ENCODE measurements around the gene C14orf180. TPM values are rescaled to one million over a fixed set of nuclear protein-coding genes. Genes with fewer than 3 reads are reported as not detected.

The C14orf180 gene
- total RNA-seq, 1 experiment from 2014 or later, result not detected

DNA sequence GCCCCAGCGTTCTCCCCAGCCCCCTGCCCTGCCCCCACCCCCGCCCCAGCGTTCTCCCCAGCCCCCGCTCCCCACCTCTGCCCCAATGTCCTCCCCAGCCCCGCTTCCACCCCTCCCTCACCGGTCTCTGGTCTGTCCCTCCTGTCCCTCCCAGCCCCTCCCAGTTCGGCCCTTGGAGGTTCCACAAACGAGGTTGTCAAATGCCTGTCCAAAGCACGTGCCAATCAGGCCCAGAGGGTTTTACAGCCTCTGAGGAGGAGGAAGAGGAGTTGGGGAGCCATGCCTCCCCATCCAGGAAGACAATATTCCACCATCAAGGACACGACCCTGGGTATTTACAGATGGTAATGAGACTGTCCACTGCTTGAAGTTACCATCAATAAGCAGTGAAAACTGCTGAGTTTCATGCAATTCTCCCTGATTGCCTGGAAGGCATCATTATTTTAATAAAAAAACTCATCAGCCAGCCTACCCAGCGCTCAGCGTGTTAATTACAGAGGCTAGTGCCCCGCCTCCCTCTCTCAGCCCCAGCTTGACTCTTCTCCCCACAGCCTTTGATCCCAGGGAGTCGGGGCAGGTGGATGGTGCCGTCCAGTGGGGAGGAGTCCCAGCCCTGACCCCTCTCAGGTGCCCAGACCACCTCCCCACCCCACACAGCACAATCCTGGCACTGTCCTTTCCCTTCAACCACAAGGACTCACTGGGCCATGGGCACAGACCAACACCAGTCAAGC lies 30.6 kb upstream of the C14orf180 start:
- ChIA-PET POLR2A (ENCODE audit: low non-redundant PET) (no interaction called here), CTCF (no interaction called here)
- Histone ChIP-seq H3K9me3 (ENCODE audit: low read depth, low read length, poor library complexity, severe bottlenecking) (no peaks in the 10 kb centered on the region), H3K27ac (ENCODE audit: low read depth, low read length, poor library complexity, severe bottlenecking) (no peak overlapping the region), H3K4me1 (ENCODE audit: insufficient read depth, low read length, poor library complexity, severe bottlenecking) (peaks cover 12% of the 10 kb centered on the region), H3K36me3 (ENCODE audit: insufficient read depth, low read length, poor library complexity, severe bottlenecking) (no peaks in the 10 kb centered on the region), H3K4me3 (ENCODE audit: low read depth, low read length, poor library complexity, severe bottlenecking) (no peak overlapping the region), H3K27me3 (replicated peaks; ENCODE audit: insufficient read depth, low read depth, low read length, poor library complexity) (no peaks in the 10 kb centered on the region)
- intact Hi-C loops (cut with micrococcal nuclease; ENCODE audit: unreplicated experiment), result no loop called here
- TF ChIP-seq EZH2 (IDR thresholded peaks at IDR 0.05; ENCODE audit: borderline replicate concordance, low read depth, low read length, poor library complexity, severe bottlenecking), result no peak
- TF ChIP-seq, protein P1, sequence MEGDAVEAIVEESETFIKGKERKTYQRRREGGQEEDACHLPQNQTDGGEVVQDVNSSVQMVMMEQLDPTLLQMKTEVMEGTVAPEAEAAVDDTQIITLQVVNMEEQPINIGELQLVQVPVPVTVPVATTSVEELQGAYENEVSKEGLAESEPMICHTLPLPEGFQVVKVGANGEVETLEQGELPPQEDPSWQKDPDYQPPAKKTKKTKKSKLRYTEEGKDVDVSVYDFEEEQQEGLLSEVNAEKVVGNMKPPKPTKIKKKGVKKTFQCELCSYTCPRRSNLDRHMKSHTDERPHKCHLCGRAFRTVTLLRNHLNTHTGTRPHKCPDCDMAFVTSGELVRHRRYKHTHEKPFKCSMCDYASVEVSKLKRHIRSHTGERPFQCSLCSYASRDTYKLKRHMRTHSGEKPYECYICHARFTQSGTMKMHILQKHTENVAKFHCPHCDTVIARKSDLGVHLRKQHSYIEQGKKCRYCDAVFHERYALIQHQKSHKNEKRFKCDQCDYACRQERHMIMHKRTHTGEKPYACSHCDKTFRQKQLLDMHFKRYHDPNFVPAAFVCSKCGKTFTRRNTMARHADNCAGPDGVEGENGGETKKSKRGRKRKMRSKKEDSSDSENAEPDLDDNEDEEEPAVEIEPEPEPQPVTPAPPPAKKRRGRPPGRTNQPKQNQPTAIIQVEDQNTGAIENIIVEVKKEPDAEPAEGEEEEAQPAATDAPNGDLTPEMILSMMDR (conservative IDR thresholded peaks at IDR 0.05; ENCODE audit: low read depth, low read length), result no peak
- no TSS peak for BruUV-seq (replicated peaks)
- DNase-seq (ENCODE audit: low spot score), result no peak

DNA sequence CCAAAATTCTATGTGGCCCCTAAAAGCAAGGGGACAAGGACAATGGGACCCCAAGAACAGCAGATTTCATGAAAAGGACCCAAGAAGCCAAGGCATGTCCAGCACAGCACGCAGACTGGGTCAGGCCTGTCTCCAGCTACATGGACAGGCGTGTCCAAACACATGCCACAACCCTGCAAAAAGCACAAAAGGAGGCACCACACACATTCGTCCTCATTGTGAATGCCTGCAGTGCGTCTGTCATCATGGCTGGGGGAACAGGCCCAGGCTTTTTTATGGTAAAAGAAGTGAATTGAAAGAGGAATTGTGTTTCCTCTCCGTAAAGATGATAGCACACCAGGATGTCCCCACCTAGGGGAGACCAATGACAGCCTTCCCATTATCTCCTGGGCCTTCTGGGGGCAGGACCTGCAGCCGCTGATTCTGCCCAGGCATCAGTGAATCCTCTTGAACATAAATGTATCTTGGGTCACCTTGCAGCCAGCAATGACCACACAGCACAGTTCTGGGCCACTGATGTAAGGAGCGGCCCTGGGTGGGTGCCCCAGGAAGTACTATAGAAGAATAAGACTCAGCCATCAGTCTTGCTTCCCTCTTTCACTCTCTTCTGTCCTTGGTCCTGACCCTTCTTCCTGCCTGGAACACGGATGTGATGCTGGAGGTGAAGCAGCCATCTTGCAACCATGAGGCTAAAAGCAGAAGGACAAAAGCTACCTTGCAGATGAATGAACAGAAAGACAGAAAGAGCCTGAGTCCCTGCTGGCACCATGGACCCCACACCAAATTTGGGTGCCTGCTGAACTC lies 29.8 kb upstream of the C14orf180 start:
- H3K36me3 ChIP-seq (ENCODE audit: insufficient read depth, low read length, poor library complexity, severe bottlenecking), result no peaks in the 10 kb centered on the region
- no peaks in the 10 kb centered on the region for H3K27me3 ChIP-seq (replicated peaks; ENCODE audit: insufficient read depth, low read depth, low read length, poor library complexity)
- CTCF ChIA-PET, result no interaction called here
- no TSS peak for BruUV-seq (replicated peaks)
- peaks cover 12% of the 10 kb centered on the region for H3K4me1 ChIP-seq (ENCODE audit: insufficient read depth, low read length, poor library complexity, severe bottlenecking)
- POLR2A ChIA-PET (ENCODE audit: low non-redundant PET), result no interaction called here
- no peak overlapping the region for H3K27ac ChIP-seq (ENCODE audit: low read depth, low read length, poor library complexity, severe bottlenecking)
- intact Hi-C loops (cut with micrococcal nuclease; ENCODE audit: unreplicated experiment), result no loop called here
- TF ChIP-seq, protein P1 (conservative IDR thresholded peaks at IDR 0.05; ENCODE audit: low read depth, low read length), result no peak
- no peak for TF ChIP-seq EZH2 (IDR thresholded peaks at IDR 0.05; ENCODE audit: borderline replicate concordance, low read depth, low read length, poor library complexity, severe bottlenecking)
- H3K9me3 ChIP-seq (ENCODE audit: low read depth, low read length, poor library complexity, severe bottlenecking), result no peaks in the 10 kb centered on the region
- DNase-seq (ENCODE audit: low spot score), result no peak
- no peak overlapping the region for H3K4me3 ChIP-seq (ENCODE audit: low read depth, low read length, poor library complexity, severe bottlenecking)

DNA sequence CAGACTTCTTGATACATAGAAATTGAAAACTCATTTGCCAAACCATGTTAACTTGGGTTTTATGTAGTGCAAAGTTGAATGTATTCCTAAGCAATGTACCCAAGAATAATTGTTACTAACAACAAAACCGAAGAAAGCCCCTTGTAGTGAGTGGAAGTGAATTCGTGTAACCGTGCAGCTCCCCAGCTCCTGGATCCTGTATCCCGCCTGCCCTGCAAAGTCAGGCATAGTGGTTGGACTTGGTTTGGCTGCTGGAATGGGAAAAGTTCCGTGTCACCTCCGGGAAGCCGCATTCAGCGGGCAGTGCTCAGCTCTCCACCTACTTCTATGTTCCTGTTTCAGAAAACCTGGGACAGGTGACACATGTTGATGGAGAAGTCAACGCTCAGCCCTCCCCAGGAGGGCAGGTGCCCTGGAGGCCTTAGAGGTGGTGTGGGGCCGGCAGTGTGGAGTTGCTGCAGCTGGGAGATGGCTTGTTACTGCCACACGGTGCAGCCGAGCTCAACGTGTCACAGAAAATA lies 29.2 kb upstream of the C14orf180 start:
- H3K27ac ChIP-seq (ENCODE audit: low read depth, low read length, poor library complexity, severe bottlenecking), result no peak overlapping the region
- TF ChIP-seq EZH2 (IDR thresholded peaks at IDR 0.05; ENCODE audit: borderline replicate concordance, low read depth, low read length, poor library complexity, severe bottlenecking), result no peak
- TF ChIP-seq, protein P1 (conservative IDR thresholded peaks at IDR 0.05; ENCODE audit: low read depth, low read length), result no peak
- intact Hi-C loops (cut with micrococcal nuclease; ENCODE audit: unreplicated experiment), result no loop called here
- no peak for DNase-seq (ENCODE audit: low spot score)
- no peaks in the 10 kb centered on the region for H3K36me3 ChIP-seq (ENCODE audit: insufficient read depth, low read length, poor library complexity, severe bottlenecking)
- H3K9me3 ChIP-seq (ENCODE audit: low read depth, low read length, poor library complexity, severe bottlenecking), result no peaks in the 10 kb centered on the region
- POLR2A ChIA-PET (ENCODE audit: low non-redundant PET), result no interaction called here
- CTCF ChIA-PET, result interaction anchor here (0.6 kb wide), 1 partner anchor 414 kb away, joined by 5 read pairs; no protein-coding TSS in a partner anchor
- no peak overlapping the region for H3K4me3 ChIP-seq (ENCODE audit: low read depth, low read length, poor library complexity, severe bottlenecking)
- no TSS peak for BruUV-seq (replicated peaks)
- H3K4me1 ChIP-seq (ENCODE audit: insufficient read depth, low read length, poor library complexity, severe bottlenecking), result peaks cover 7% of the 10 kb centered on the region
- H3K27me3 ChIP-seq (replicated peaks; ENCODE audit: insufficient read depth, low read depth, low read length, poor library complexity), result no peaks in the 10 kb centered on the region

Measured in A673 (cell line).